T-helper 17 cell (primary cell): ENCODE measurements around the gene FLT3. TPM values are rescaled to one million over a fixed set of nuclear protein-coding genes. Genes with fewer than 3 reads are reported as not detected.

Experiments used
- ATAC-seq: fragments of 150-1000 bp; cut with Tn5 transposase; 2 replicates; pipeline ENCODE4 v1.10.0; 2021; ENCODE audit warnings: mild to moderate bottlenecking, moderate library complexity
- DNase-seq, 3 donors: peaks; one replicate each; pipeline versions ENCODE4 v3.0.0 to v3.0.0-alpha.2; 2020 to 2021
- H3K9me3 ChIP-seq: one replicate; pipeline ENCODE4 v1.7.0; 2013; ENCODE audit warnings: low read length, mild to moderate bottlenecking; ENCODE audit not compliant: control insufficient read depth, poor library complexity, severe bottlenecking
- H3K27ac Mint-ChIP-seq: one replicate; pipeline ENCODE4 v1.8.0; 2022; ENCODE audit warnings: mild to moderate bottlenecking, moderate library complexity, mixed read lengths
- H3K27me3 Mint-ChIP-seq: one replicate; pipeline ENCODE4 v1.8.0; 2022; ENCODE audit warnings: mixed read lengths
- H3K36me3 Mint-ChIP-seq: one replicate; pipeline ENCODE4 v1.8.0; 2022; ENCODE audit warnings: low read depth, mixed read lengths
- H3K4me1 Mint-ChIP-seq: one replicate; pipeline ENCODE4 v1.8.0; 2022; ENCODE audit warnings: mild to moderate bottlenecking, mixed read lengths
- H3K4me3 Mint-ChIP-seq: one replicate; pipeline ENCODE4 v1.8.0; 2022; ENCODE audit warnings: mild to moderate bottlenecking, moderate library complexity, mixed read lengths
- total RNA-seq, 4 donors: library from RNA in 2 of 4; stranded (reverse) in 2 of 4; gene quantifications; one replicate each; pipeline ENCODE4 v1.2.3 and lab custom pipeline; 2022 to 2026

The FLT3 gene
- total RNA-seq, 2 donors from 2014 or later, result 0.22 to 0.70 TPM

- ATAC-seq (no peak), DNase-seq (no peak)
- H3K9me3 ChIP-seq, result no peaks in the 10 kb centered on the region
- Mint-ChIP-seq H3K27ac (no peak overlapping the region), H3K4me3 (no peak overlapping the region), H3K36me3 (peaks cover 2% of the 10 kb centered on the region), H3K27me3 (peaks cover 7% of the 10 kb centered on the region), H3K4me1 (no peaks in the 10 kb centered on the region)
These were observed 99.8 kb downstream of the FLT3 start for GRCh38 chr13:28000567-28000966.

- Mint-ChIP-seq H3K4me1 (no peaks in the 10 kb centered on the region), H3K27me3 (peaks cover 7% of the 10 kb centered on the region), H3K27ac (no peak overlapping the region), H3K36me3 (peaks cover 2% of the 10 kb centered on the region), H3K4me3 (no peak overlapping the region)
- ATAC-seq (no peak), DNase-seq (no peak)
- H3K9me3 ChIP-seq, result no peaks in the 10 kb centered on the region
These were observed 102.4 kb downstream of the FLT3 start for GRCh38 chr13:27997904-27998522.

GRCh38 chr13:27991881-27992280, 108.5 kb downstream of the FLT3 start:
- ATAC-seq, result no peak
- Mint-ChIP-seq H3K4me3 (no peak overlapping the region), H3K27me3 (peaks cover 20% of the 10 kb centered on the region)

GRCh38 chr13:27988520-27988919, 111.9 kb downstream of the FLT3 start, which contains the start of gene URAD:
URAD (minus strand) TSS chr13:27988693; CDS start chr13:27988637, 56 bp downstream.
- H3K9me3 ChIP-seq, result no peaks in the 10 kb centered on the region
- DNase-seq (no peak), ATAC-seq (no peak)
- Mint-ChIP-seq H3K4me1 (peaks cover 3% of the 10 kb centered on the region), H3K36me3 (no peaks in the 10 kb centered on the region), H3K4me3 (no peak within 1 kb of the TSS), H3K27ac (no peak within 1 kb of the TSS), H3K27me3 (peaks cover 41% of the 10 kb centered on the region)

More at GRCh38 chr13:27991881-27992280, 108.5 kb downstream of the FLT3 start:
- no peak for DNase-seq
- H3K4me1 Mint-ChIP-seq, result no peaks in the 10 kb centered on the region
- no peak overlapping the region for H3K27ac Mint-ChIP-seq
- H3K36me3 Mint-ChIP-seq, result no peaks in the 10 kb centered on the region
- H3K9me3 ChIP-seq, result no peaks in the 10 kb centered on the region

- no peak for DNase-seq
- Mint-ChIP-seq H3K4me1 (peaks cover 5% of the 10 kb centered on the region), H3K27me3 (peaks cover 70% of the 10 kb centered on the region), H3K27ac (no peak overlapping the region), H3K4me3 (no peak overlapping the region), H3K36me3 (peaks cover 8% of the 10 kb centered on the region)
- H3K9me3 ChIP-seq, result no peaks in the 10 kb centered on the region
- ATAC-seq, result no peak
These were observed 114.8 kb downstream of the FLT3 start for GRCh38 chr13:27985600-27985999.

GRCh38 chr13:27982361-27982760, 118.0 kb downstream of the FLT3 start:
- no peaks in the 10 kb centered on the region for H3K9me3 ChIP-seq
- no peak for DNase-seq
- H3K4me3 Mint-ChIP-seq, result no peak overlapping the region
- H3K27ac Mint-ChIP-seq, result no peak overlapping the region
- peaks cover 8% of the 10 kb centered on the region for H3K36me3 Mint-ChIP-seq
- peaks cover 81% of the 10 kb centered on the region for H3K27me3 Mint-ChIP-seq
- ATAC-seq, result no peak
- H3K4me1 Mint-ChIP-seq, result peaks cover 19% of the 10 kb centered on the region

GRCh38 chr13:27981006-27981708, 119.2 kb downstream of the FLT3 start:
- peaks cover 8% of the 10 kb centered on the region for H3K36me3 Mint-ChIP-seq
- DNase-seq (no peak), ATAC-seq (no peak)

GRCh38 chr13:27980280-27980998, 119.9 kb downstream of the FLT3 start:
- H3K27me3 Mint-ChIP-seq, result peaks cover 81% of the 10 kb centered on the region
- no peaks in the 10 kb centered on the region for H3K9me3 ChIP-seq
- no peak for ATAC-seq
- peak overlapping the region; percentile 73 for H3K4me3 Mint-ChIP-seq
- H3K4me1 Mint-ChIP-seq, result peaks cover 23% of the 10 kb centered on the region
- peaks cover 8% of the 10 kb centered on the region for H3K36me3 Mint-ChIP-seq
- no peak for DNase-seq
- no peak overlapping the region for H3K27ac Mint-ChIP-seq

More at GRCh38 chr13:27981006-27981708, 119.2 kb downstream of the FLT3 start:
- H3K9me3 ChIP-seq, result no peaks in the 10 kb centered on the region
- H3K4me3 Mint-ChIP-seq, result peak overlapping the region; percentile 59
- peaks cover 19% of the 10 kb centered on the region for H3K4me1 Mint-ChIP-seq
- H3K27me3 Mint-ChIP-seq, result peaks cover 76% of the 10 kb centered on the region
- no peak overlapping the region for H3K27ac Mint-ChIP-seq

GRCh38 chr13:27979765-27980279, 120.6 kb downstream of the FLT3 start:
- Mint-ChIP-seq H3K4me1 (peaks cover 24% of the 10 kb centered on the region), H3K36me3 (peaks cover 8% of the 10 kb centered on the region), H3K4me3 (peak overlapping the region; percentile 73), H3K27ac (no peak overlapping the region), H3K27me3 (peaks cover 87% of the 10 kb centered on the region)
- H3K9me3 ChIP-seq, result no peaks in the 10 kb centered on the region
- DNase-seq, result no peak
- ATAC-seq, result no peak

- peak overlapping the region; percentile 73 for H3K4me3 Mint-ChIP-seq
These were observed 121.3 kb downstream of the FLT3 start for GRCh38 chr13:27979001-27979643.

GRCh38 chr13:27978301-27978968, 121.9 kb downstream of the FLT3 start:
- Mint-ChIP-seq H3K27ac (no peak overlapping the region), H3K36me3 (peaks cover 8% of the 10 kb centered on the region), H3K27me3 (peaks cover 88% of the 10 kb centered on the region), H3K4me1 (peaks cover 20% of the 10 kb centered on the region), H3K4me3 (peak overlapping the region; percentile 49)
- no peak for DNase-seq
- no peaks in the 10 kb centered on the region for H3K9me3 ChIP-seq
- ATAC-seq, result no peak

More at GRCh38 chr13:27979001-27979643, 121.3 kb downstream of the FLT3 start:
- Mint-ChIP-seq H3K4me1 (peaks cover 21% of the 10 kb centered on the region), H3K27me3 (peaks cover 88% of the 10 kb centered on the region), H3K36me3 (peaks cover 8% of the 10 kb centered on the region), H3K27ac (no peak overlapping the region)
- H3K9me3 ChIP-seq, result no peaks in the 10 kb centered on the region
- DNase-seq (no peak), ATAC-seq (no peak)

- DNase-seq, result no peak
- H3K4me3 Mint-ChIP-seq, result no peak overlapping the region
- ATAC-seq, result no peak
- H3K27ac Mint-ChIP-seq, result no peak overlapping the region
- H3K36me3 Mint-ChIP-seq, result peaks cover 5% of the 10 kb centered on the region
- H3K4me1 Mint-ChIP-seq, result peaks cover 20% of the 10 kb centered on the region
- H3K27me3 Mint-ChIP-seq, result peaks cover 86% of the 10 kb centered on the region
- no peaks in the 10 kb centered on the region for H3K9me3 ChIP-seq
These were observed 122.7 kb downstream of the FLT3 start for GRCh38 chr13:27977476-27978300.
